Hepatocyte (in vitro differentiated cells): ENCODE data around the gene MON2.

Source experiments
- EZH2phosphoT487 ChIP-seq: fragments of 200-600 bp; sonication (generic); IDR thresholded peaks from one replicate; pipeline ENCODE4 v1.6.1; 2018; ENCODE audit warnings: antibody characterized with exemption, mild to moderate bottlenecking, low read depth, moderate library complexity; ENCODE audit not compliant: unreplicated experiment, severe bottlenecking
- TF ChIP-seq, protein P1 (sequence below): fragments of 200-600 bp; sonication (generic); IDR thresholded peaks from 2 replicates; pipeline ENCODE4 v1.5.1; 2016; ENCODE audit warnings: antibody characterized with exemption, mild to moderate bottlenecking; ENCODE audit not compliant: poor library complexity

DNA sequence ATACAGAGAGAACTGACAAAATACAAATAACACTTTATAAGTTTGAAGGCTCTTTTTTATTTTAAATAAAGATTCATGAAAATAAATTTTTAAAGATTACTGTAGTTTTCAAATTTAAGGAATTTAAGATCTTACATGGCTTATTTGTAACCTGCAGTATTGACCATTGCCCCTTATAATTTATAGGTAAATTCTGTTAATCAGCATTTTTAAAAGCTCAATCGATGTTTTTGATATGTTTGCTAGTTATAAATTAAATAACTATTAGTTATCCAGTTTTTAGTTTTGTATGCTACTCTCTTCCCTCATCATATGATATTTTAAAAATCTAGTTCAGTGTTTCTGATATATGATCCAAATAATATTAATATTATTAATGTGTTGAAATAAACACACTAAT, 109.9 kb downstream of the MON2 start:
- TF ChIP-seq, protein P1, sequence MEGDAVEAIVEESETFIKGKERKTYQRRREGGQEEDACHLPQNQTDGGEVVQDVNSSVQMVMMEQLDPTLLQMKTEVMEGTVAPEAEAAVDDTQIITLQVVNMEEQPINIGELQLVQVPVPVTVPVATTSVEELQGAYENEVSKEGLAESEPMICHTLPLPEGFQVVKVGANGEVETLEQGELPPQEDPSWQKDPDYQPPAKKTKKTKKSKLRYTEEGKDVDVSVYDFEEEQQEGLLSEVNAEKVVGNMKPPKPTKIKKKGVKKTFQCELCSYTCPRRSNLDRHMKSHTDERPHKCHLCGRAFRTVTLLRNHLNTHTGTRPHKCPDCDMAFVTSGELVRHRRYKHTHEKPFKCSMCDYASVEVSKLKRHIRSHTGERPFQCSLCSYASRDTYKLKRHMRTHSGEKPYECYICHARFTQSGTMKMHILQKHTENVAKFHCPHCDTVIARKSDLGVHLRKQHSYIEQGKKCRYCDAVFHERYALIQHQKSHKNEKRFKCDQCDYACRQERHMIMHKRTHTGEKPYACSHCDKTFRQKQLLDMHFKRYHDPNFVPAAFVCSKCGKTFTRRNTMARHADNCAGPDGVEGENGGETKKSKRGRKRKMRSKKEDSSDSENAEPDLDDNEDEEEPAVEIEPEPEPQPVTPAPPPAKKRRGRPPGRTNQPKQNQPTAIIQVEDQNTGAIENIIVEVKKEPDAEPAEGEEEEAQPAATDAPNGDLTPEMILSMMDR, result no peak
- TF ChIP-seq EZH2phosphoT487, result no peak
